NT2/D1 (cell line): ENCODE results near the gene GDF9.

Source experiments
- SUZ12 ChIP-seq: IDR thresholded peaks from 2 replicates; pipeline ENCODE4 v1.6.1; 2011; ENCODE audit not compliant: insufficient read length, insufficient read depth; ENCODE audit errors: extremely low read depth
- YY1 ChIP-seq: IDR thresholded peaks from 2 replicates; pipeline ENCODE4 v1.6.1; 2011; ENCODE audit not compliant: insufficient read length, insufficient read depth

DNA sequence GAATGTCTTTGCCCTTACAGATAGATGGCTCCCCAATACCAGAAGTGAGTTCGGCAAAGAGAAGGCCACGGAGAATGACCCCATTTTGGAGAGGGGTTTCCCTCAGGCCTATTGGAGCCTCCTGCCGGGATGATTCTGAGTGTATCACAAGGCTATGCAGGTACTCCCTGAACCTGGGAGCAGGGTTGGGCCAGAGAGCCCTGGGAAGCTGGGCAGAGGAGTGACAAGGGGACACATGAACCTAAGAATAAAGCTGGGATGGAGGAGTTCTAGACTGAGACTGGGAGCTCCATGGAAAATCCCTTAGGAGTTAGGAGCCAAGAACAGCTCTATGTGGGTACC lies 7.6 kb upstream of the GDF9 start:
- TF ChIP-seq YY1 (no peak), SUZ12 (no peak)
